ENCODE results near the gene SEC31A.

DNA sequence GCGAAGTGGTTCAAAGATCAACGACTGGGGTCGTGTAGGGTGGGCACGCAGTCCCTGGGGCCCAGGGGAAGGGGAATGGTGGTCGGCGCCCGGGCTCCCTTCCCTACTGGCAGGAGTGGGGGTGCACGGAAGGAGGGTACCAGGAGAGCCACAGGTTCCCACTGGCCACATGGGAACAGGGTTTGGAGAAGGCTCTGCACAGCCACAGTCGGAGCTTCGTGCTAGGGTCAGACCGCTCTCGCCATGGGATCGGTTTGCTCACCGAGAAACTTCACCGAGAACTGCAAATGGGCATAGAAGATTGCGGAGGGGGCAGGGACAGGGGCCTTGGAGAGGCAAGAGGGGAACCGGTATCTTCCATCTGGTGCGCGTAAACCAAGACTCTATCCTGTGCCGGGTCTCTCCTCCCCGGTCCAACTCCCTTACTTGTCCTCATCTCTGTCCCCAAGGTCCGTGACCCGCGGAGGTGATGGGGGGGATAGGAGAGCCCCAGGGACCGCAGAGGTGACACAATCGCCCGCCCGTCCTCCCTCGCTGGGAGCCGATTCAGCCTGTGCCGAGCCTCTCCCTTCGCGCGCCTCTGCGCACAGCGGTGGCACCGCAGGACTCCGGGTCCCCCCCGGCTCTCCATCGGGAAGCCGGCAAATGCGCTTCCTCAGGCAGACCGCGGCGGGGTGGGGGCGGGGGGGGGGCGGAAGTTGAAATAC is 93.4 kb downstream of the SEC31A start:
- TF ChIP-seq CTCF (IDR thresholded peaks at IDR 0.05), result no peak
- no peak for TF ChIP-seq POLR2A (IDR thresholded peaks at IDR 0.05)
- no peak for TF ChIP-seq POLR2AphosphoS5 (IDR thresholded peaks at IDR 0.05)

Measured in breast epithelium (tissue), 3 donors.